Measurements from ENCODE around the gene PRRG4. TPM values are rescaled to one million over a fixed set of nuclear protein-coding genes. Genes with fewer than 3 reads are reported as not detected.
"Not testable (repeated sequence)": the region's sequence is repeated elsewhere in the genome, so short reads cannot be mapped to it uniquely, and the experiment has no call there.

PRRG4 gene
- total RNA-seq, 1 experiment from 2014 or later = 0.87 TPM

DNA sequence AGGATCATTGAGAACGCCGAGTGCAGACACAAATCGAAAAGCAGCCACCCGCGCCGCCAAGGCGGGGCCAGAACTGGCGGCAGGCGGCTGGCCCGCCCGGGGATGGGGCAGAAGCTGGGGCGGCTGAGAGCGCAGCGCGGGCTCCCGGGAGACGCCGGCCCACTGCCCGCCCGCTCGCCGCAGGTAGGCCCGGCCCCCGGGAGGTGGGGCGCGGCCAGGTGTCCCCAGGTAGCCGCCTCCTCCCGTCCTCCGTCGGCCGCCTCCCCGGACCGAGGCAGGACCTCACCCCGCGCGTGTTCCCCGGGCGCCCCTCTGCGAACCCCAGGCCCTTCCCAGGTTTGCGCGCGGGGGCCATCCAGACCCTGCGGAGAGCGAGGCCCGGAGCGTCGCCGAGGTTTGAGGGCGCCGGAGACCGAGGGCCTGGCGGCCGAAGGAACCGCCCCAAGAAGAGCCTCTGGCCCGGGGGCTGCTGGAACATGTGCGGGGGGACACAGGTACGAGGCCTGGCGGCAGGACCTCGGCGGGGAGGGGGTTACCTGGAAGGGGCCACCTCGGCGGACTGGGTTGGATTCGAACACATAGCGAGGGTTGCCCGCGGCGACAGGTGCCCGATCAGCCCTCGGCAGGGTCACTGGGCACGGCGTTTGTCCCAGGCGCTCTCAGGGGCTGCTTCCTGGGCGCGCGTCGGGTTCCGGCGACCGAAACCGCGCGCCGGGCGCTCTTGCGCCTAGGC, at the start of gene PRRG4 (continued):
- TF ChIP-seq TEAD1 (CRISPR knock-in tag; IDR thresholded peaks at IDR 0.05) = 0 out of 2 replicates have a peak, but pooled peaks have one; percentile 42
- TF ChIP-seq IRF2 (CRISPR knock-in tag; IDR thresholded peaks at IDR 0.05; ENCODE audit: borderline replicate concordance, low read depth) = no peak
- TF ChIP-seq FOXP1 (CRISPR knock-in tag; IDR thresholded peaks at IDR 0.05; ENCODE audit: borderline replicate concordance) = peak; percentile 66
- TF ChIP-seq, protein P1, sequence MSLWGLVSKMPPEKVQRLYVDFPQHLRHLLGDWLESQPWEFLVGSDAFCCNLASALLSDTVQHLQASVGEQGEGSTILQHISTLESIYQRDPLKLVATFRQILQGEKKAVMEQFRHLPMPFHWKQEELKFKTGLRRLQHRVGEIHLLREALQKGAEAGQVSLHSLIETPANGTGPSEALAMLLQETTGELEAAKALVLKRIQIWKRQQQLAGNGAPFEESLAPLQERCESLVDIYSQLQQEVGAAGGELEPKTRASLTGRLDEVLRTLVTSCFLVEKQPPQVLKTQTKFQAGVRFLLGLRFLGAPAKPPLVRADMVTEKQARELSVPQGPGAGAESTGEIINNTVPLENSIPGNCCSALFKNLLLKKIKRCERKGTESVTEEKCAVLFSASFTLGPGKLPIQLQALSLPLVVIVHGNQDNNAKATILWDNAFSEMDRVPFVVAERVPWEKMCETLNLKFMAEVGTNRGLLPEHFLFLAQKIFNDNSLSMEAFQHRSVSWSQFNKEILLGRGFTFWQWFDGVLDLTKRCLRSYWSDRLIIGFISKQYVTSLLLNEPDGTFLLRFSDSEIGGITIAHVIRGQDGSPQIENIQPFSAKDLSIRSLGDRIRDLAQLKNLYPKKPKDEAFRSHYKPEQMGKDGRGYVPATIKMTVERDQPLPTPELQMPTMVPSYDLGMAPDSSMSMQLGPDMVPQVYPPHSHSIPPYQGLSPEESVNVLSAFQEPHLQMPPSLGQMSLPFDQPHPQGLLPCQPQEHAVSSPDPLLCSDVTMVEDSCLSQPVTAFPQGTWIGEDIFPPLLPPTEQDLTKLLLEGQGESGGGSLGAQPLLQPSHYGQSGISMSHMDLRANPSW (CRISPR knock-in tag; conservative IDR thresholded peaks at IDR 0.05; ENCODE audit: low read depth) = no peak

DNA sequence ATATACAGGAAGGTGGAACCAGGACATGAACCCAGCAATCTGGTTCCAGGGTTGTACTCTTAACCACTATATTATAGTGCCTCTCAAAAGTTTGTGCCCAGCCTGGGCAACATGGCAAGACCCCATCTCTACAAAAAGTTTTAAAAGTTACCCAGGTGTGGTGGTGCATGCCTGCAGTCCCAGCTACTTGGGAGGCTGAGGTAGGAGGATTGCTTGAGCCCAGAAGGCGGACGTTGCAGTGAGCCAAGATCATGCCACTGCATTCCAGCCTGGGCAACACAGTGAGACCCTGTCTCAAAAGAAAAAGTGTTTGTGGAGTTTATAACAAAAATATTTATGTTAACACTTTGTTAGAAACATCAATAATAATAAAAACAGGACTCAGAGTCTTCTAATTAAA, 48.9 kb upstream of the PRRG4 start:
- ATAC-seq; DNase-seq (ENCODE audit: low spot score); H3K36me3 Mint-ChIP-seq; H3K4me3 Mint-ChIP-seq; POLR2A ChIA-PET; H3K27me3 Mint-ChIP-seq (ENCODE audit: low read depth); H3K9me3 Mint-ChIP-seq; H3K27ac Mint-ChIP-seq: not testable (repeated sequence)
- CTCF ChIA-PET = interaction anchor here (1.0 kb wide), 1 partner anchor 11 kb away, joined by 3 read pairs; no protein-coding TSS in a partner anchor
- TF ChIP-seq GTF2I (CRISPR knock-in tag; conservative IDR thresholded peaks at IDR 0.05) (0 out of 2 replicates have a peak, but pooled peaks have one; percentile 15), ZNF121 (CRISPR knock-in tag; IDR thresholded peaks at IDR 0.05) (peak; percentile 73; the same call in 1 of the 2 replicates)
- peaks cover 12% of the 10 kb centered on the region for H3K4me1 Mint-ChIP-seq

DNA sequence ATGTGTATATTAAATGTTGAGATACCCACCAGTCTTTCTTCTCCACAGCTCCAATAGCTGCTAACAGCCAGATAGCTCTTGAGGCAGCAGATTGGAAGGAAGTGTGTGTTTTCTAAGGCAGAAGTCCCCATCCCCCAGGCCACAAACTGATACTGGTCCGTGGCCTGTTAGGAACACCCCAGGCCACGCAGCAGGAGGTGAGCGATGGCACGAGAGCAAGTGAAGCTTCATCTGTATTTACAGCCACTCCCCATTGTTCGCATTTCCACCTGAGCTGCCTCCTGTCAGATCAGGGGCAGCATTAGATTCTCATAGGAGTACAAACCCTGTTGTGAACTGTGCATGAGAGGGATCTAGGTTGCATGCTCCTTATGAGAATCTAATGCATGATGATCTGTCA, 48.0 kb upstream of the PRRG4 start:
- Mint-ChIP-seq H3K27me3 (ENCODE audit: low read depth) (no peaks in the 10 kb centered on the region), H3K4me1 (peaks cover 5% of the 10 kb centered on the region), H3K4me3 (no peak overlapping the region), H3K36me3 (no peaks in the 10 kb centered on the region), H3K27ac (no peak overlapping the region), H3K9me3 (no peaks in the 10 kb centered on the region)
- ChIA-PET CTCF (interaction anchor here (1.0 kb wide), 1 partner anchor 10 kb away, joined by 3 read pairs; no protein-coding TSS in a partner anchor), POLR2A (no interaction called here)
- ATAC-seq (no peak), DNase-seq (ENCODE audit: low spot score) (no peak)
- no peak for TF ChIP-seq RORB (CRISPR knock-in tag; IDR thresholded peaks at IDR 0.05)
- TF ChIP-seq, protein P2, sequence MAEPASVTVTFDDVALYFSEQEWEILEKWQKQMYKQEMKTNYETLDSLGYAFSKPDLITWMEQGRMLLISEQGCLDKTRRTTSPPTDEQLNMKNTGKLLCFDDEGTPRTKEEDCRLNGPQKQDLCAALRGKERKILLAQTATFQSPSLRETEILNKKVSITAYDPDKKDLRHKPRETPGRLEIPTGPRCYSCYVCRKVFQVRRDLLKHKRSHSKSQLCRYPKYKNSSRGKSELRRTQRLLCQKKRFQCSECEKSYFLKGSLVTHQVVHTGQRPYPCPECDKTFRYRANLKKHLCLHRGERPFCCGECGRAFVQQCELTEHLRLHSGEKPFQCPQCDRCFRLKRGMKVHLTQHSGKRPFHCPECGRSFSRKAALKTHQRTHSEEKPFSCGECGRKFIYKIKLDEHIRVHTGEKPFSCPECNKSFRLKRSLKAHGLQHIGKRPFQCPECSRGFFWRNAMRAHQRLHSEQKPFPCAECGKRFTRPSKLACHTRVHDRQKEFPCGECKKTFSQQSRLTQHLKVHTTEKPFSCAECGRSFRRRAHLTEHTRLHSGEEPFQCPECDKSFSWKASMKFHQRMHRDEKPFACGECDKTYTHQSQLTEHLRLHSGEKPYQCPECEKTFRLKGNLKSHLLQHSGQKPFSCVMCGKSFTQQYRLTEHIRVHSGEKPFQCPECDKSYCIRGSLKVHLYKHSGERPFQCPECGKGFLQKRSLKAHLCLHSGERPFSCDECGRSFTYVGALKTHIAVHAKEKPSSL (CRISPR knock-in tag; conservative IDR thresholded peaks at IDR 0.05) = no peak
- TF ChIP-seq NFATC4 (CRISPR knock-in tag; IDR thresholded peaks at IDR 0.05) = no peak
- TF ChIP-seq, protein P3, sequence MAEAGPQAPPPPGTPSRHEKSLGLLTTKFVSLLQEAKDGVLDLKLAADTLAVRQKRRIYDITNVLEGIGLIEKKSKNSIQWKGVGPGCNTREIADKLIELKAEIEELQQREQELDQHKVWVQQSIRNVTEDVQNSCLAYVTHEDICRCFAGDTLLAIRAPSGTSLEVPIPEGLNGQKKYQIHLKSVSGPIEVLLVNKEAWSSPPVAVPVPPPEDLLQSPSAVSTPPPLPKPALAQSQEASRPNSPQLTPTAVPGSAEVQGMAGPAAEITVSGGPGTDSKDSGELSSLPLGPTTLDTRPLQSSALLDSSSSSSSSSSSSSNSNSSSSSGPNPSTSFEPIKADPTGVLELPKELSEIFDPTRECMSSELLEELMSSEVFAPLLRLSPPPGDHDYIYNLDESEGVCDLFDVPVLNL (CRISPR knock-in tag; IDR thresholded peaks at IDR 0.05; ENCODE audit: borderline replicate concordance, low read depth) = no peak
- TF ChIP-seq FOXK1 (CRISPR knock-in tag; IDR thresholded peaks at IDR 0.05) = no peak
- TF ChIP-seq EMX1 (CRISPR knock-in tag; IDR thresholded peaks at IDR 0.05) = no peak
- TF ChIP-seq, protein P4, sequence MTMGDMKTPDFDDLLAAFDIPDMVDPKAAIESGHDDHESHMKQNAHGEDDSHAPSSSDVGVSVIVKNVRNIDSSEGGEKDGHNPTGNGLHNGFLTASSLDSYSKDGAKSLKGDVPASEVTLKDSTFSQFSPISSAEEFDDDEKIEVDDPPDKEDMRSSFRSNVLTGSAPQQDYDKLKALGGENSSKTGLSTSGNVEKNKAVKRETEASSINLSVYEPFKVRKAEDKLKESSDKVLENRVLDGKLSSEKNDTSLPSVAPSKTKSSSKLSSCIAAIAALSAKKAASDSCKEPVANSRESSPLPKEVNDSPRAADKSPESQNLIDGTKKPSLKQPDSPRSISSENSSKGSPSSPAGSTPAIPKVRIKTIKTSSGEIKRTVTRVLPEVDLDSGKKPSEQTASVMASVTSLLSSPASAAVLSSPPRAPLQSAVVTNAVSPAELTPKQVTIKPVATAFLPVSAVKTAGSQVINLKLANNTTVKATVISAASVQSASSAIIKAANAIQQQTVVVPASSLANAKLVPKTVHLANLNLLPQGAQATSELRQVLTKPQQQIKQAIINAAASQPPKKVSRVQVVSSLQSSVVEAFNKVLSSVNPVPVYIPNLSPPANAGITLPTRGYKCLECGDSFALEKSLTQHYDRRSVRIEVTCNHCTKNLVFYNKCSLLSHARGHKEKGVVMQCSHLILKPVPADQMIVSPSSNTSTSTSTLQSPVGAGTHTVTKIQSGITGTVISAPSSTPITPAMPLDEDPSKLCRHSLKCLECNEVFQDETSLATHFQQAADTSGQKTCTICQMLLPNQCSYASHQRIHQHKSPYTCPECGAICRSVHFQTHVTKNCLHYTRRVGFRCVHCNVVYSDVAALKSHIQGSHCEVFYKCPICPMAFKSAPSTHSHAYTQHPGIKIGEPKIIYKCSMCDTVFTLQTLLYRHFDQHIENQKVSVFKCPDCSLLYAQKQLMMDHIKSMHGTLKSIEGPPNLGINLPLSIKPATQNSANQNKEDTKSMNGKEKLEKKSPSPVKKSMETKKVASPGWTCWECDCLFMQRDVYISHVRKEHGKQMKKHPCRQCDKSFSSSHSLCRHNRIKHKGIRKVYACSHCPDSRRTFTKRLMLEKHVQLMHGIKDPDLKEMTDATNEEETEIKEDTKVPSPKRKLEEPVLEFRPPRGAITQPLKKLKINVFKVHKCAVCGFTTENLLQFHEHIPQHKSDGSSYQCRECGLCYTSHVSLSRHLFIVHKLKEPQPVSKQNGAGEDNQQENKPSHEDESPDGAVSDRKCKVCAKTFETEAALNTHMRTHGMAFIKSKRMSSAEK (CRISPR knock-in tag; IDR thresholded peaks at IDR 0.05; ENCODE audit: borderline replicate concordance) = no peak
- no peak for TF ChIP-seq TP53 (CRISPR knock-in tag; IDR thresholded peaks at IDR 0.05)
- no peak for TF ChIP-seq MXD4 (CRISPR knock-in tag; IDR thresholded peaks at IDR 0.05; ENCODE audit: borderline replicate concordance)
- TF ChIP-seq, protein P5, sequence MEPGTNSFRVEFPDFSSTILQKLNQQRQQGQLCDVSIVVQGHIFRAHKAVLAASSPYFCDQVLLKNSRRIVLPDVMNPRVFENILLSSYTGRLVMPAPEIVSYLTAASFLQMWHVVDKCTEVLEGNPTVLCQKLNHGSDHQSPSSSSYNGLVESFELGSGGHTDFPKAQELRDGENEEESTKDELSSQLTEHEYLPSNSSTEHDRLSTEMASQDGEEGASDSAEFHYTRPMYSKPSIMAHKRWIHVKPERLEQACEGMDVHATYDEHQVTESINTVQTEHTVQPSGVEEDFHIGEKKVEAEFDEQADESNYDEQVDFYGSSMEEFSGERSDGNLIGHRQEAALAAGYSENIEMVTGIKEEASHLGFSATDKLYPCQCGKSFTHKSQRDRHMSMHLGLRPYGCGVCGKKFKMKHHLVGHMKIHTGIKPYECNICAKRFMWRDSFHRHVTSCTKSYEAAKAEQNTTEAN (CRISPR knock-in tag; IDR thresholded peaks at IDR 0.05) = no peak
- no peak for TF ChIP-seq TEAD4 (CRISPR knock-in tag; IDR thresholded peaks at IDR 0.05)
- TF ChIP-seq MYBL2 (CRISPR knock-in tag; IDR thresholded peaks at IDR 0.05) = no peak
